Adrenal gland (tissue), 12 donors: ENCODE measurements around the gene SHANK3. TPM values are rescaled to one million over a fixed set of nuclear protein-coding genes. Genes with fewer than 3 reads are reported as not detected.
A peak's percentile ranks its signal among the peaks of the same experiment; 100 is the strongest.

ENCODE experiments used
- DNase-seq, 7 donors: peaks; one replicate each; pipeline ENCODE4 v3.0.0-alpha.2; 2019 to 2020
- H3K27ac ChIP-seq, 5 donors: fragments of 200-600 bp; sonication (generic) in 4 of 5; 1 replicate in 3 of 5; 2 replicates in 2 of 5; pipeline versions ENCODE4 v1.5.1 to v1.8.0; 2016 to 2020; ENCODE audit warnings: mild to moderate bottlenecking in 1 of 5
- H3K27me3 ChIP-seq: fragments of 200-600 bp; 2 replicates; pipeline ENCODE4 v1.8.0; 2021
- H3K36me3 ChIP-seq, 2 donors: fragments of 200-600 bp; replicated peaks in 1 of 2; 1 replicate in 1 of 2; 2 replicates in 1 of 2; pipeline versions ENCODE4 v1.5.1 to v1.8.0; 2018 to 2022
- H3K4me1 ChIP-seq, 2 donors: fragments of 200-600 bp; replicated peaks in 1 of 2; 1 replicate in 1 of 2; 2 replicates in 1 of 2; pipeline versions ENCODE4 v1.5.1 to v1.8.0; 2018 to 2021
- H3K4me3 ChIP-seq, 4 donors: fragments of 200-600 bp; sonication (generic) in 3 of 4; one replicate each; pipeline ENCODE4 v1.5.1; 2016 to 2018
- H3K9me3 ChIP-seq, 3 donors: fragments of 200-600 bp; sonication (generic) in 1 of 3; replicated peaks in 1 of 3; 1 replicate in 2 of 3; 2 replicates in 1 of 3; pipeline versions ENCODE4 v1.5.1 to v1.8.0; 2016 to 2021
- CTCF ChIP-seq, 6 experiments: fragments of 450-650 bp in 4 of 6; fragments of 200-600 bp in 2 of 6; sonication (generic) in 1 of 6; IDR thresholded peaks; 1 replicate in 5 of 6; 2 replicates in 1 of 6; pipeline versions ENCODE4 v1.5.1 to v1.8.0; 2016 to 2021; ENCODE audit warnings: antibody characterized with exemption in 6 of 6, mild to moderate bottlenecking in 2 of 6, moderate library complexity in 1 of 6
- POLR2A ChIP-seq, 2 donors: fragments of 450-650 bp; IDR thresholded peaks; one replicate each; pipeline ENCODE4 v1.6.1; 2017; ENCODE audit warnings: antibody characterized with exemption in 2 of 2, mild to moderate bottlenecking in 2 of 2, moderate library complexity in 1 of 2
- WGBS, 4 donors: extraction: QIAGEN DNeasy Blood & Tissue Kit in 2 of 4; methylation state at CpG; one replicate each; pipeline versions ENCODE4 v1.1.5 to v1.1.7; 2013 to 2017; 5-methylcytosine and 5-hydroxymethylcytosine counted together
- intact Hi-C, 2 donors: fragments of 100-400 bp; cut with DNase I; formaldehyde crosslinking; loops; one replicate each; pipeline versions ENCODE4 v1.14.1 to v1.15.0; 2022 to 2023
- polyA plus RNA-seq, 3 donors: library from polyadenylated mRNA; stranded (reverse); fragments of 200-250 nt in 2 of 3; fragments of 350-450 nt in 1 of 3; fragmentation: Illumina TruSeq in 1 of 3; extraction: RNeasy Lipid Tissue Mini Kit (QIAGEN cat#74804) in 1 of 3; gene quantifications; one replicate each; pipeline ENCODE4 v1.2.3, GENCODE V29; 2013 to 2014
- total RNA-seq, 9 donors: library from RNA; depleted of rRNA in 4 of 9; stranded (reverse); fragments of >200 nt in 4 of 9; fragments of 120-200 nt in 1 of 9; fragmentation: NEBNext Ultra II Directional in 1 of 9; extraction: Animal tissue kit (Norgen Biotek cat#: 25700) in 1 of 9; gene quantifications; one replicate each; pipeline versions ENCODE4 v1.1.0 to v1.2.4, GENCODE V29; 2013 to 2023
- donor health status: healthy with polysubstance abuse.
- donor health status: Bipolar disorder and iron deficiency.
- donor health status: DM: yes; HTN: yes; CAD: no.
- donor health status: DM: no; HTN: no; CAD: no.
- donor health status: DM: no; HTN: no; CAD: no.
- donor health status: DM: yes; HTN: yes; CAD: no.

Gene SHANK3
- total and polyA plus RNA-seq, 12 donors: 0.88 to 44.0 (median 9.8) TPM

GRCh38 chr22:50684986-50685385 lies 12.4 kb downstream of the SHANK3 start:
- no peaks in the 10 kb centered on the region for H3K36me3 ChIP-seq
- no peak for DNase-seq
- WGBS, 4 donors: 31 to 52% (median 50%) methylated on average over 6 to 10 of the region's 10 CpGs
- intact Hi-C loops: no loop called here
- H3K4me1 ChIP-seq: no peaks in the 10 kb centered on the region
- H3K9me3 ChIP-seq: no peaks in the 10 kb centered on the region
- H3K27ac ChIP-seq: no peak overlapping the region
- TF ChIP-seq CTCF (IDR thresholded peaks at IDR 0.05) (no peak), POLR2A (IDR thresholded peaks at IDR 0.05) (no peak)
- no peaks in the 10 kb centered on the region for H3K27me3 ChIP-seq
- no peak overlapping the region for H3K4me3 ChIP-seq

- Histone ChIP-seq H3K9me3 (no peaks in the 10 kb centered on the region), H3K4me1 (no peaks in the 10 kb centered on the region), H3K27ac (no peak overlapping the region), H3K27me3 (no peaks in the 10 kb centered on the region), H3K4me3 (no peak overlapping the region), H3K36me3 (no peaks in the 10 kb centered on the region)
- 54 to 71% (median 61%) methylated on average over 5 to 9 of the region's 9 CpGs for WGBS, 4 donors
- no peak for TF ChIP-seq POLR2A (IDR thresholded peaks at IDR 0.05)
- no peak for TF ChIP-seq CTCF (IDR thresholded peaks at IDR 0.05)
- intact Hi-C loops: no loop called here
- peak in 1 of 7 donors; percentile 15 for DNase-seq
Measured at GRCh38 chr22:50686794-50687193, 14.2 kb downstream of the SHANK3 start.

- H3K4me3 ChIP-seq: no peak overlapping the region
- H3K9me3 ChIP-seq: no peaks in the 10 kb centered on the region
- intact Hi-C loops: no loop called here
- H3K27me3 ChIP-seq: no peaks in the 10 kb centered on the region
- no peaks in the 10 kb centered on the region for H3K36me3 ChIP-seq
- DNase-seq: peak in 1 of 7 donors; percentile 40
- WGBS, 4 donors: 79 to 87% (median 81%) methylated on average over 6 to 10 of the region's 10 CpGs
- H3K27ac ChIP-seq: no peak overlapping the region
- no peak for TF ChIP-seq CTCF (IDR thresholded peaks at IDR 0.05)
- TF ChIP-seq POLR2A (IDR thresholded peaks at IDR 0.05): no peak
- H3K4me1 ChIP-seq: no peaks in the 10 kb centered on the region
Measured at GRCh38 chr22:50687829-50688228, 15.2 kb downstream of the SHANK3 start.

GRCh38 chr22:50688448-50688847 lies 15.8 kb downstream of the SHANK3 start:
- Histone ChIP-seq H3K4me3 (no peak overlapping the region), H3K4me1 (no peaks in the 10 kb centered on the region), H3K36me3 (no peaks in the 10 kb centered on the region), H3K27ac (no peak overlapping the region), H3K9me3 (no peaks in the 10 kb centered on the region), H3K27me3 (no peaks in the 10 kb centered on the region)
- 62 to 73% (median 72%) methylated on average over 4 to 5 of the region's 5 CpGs for WGBS, 4 donors
- intact Hi-C loops: no loop called here
- TF ChIP-seq POLR2A (IDR thresholded peaks at IDR 0.05) (no peak), CTCF (IDR thresholded peaks at IDR 0.05) (no peak)
- DNase-seq: peak in 2 of 7 donors; percentile 8 to 37
